ENCODE measurements around the gene PPP1R12C.

PPP1R12C gene

GRCh38 chr19:55085923-55086715 lies 31.3 kb downstream of the PPP1R12C start:
- Histone ChIP-seq H3K9me3 (ENCODE audit: insufficient read depth, low read length) (no peaks in the 10 kb centered on the region), H3K36me3 (ENCODE audit: insufficient read depth, insufficient read length, low read length) (peaks cover 21% of the 10 kb centered on the region), H3K9ac (ENCODE audit: insufficient read length, low read depth) (peak overlapping the region; percentile 15), H3K4me1 (ENCODE audit: insufficient read depth, insufficient read length) (peaks cover 20% of the 10 kb centered on the region), H3K4me3 (ENCODE audit: insufficient read length, low read depth) (peak overlapping the region; percentile 39), H3K27me3 (ENCODE audit: insufficient read depth, insufficient read length) (peaks cover 20% of the 10 kb centered on the region)
- no peak for DNase-seq (ENCODE audit: low read depth, low spot score)
- TF ChIP-seq SUZ12 (IDR thresholded peaks at IDR 0.05; ENCODE audit: extremely low read depth, insufficient read depth, insufficient read length), result no peak
- TF ChIP-seq ZNF274 (IDR thresholded peaks at IDR 0.05; ENCODE audit: low read depth, low read length), result no peak
- no peak for TF ChIP-seq YY1 (IDR thresholded peaks at IDR 0.05; ENCODE audit: insufficient read depth, insufficient read length)

- Histone ChIP-seq H3K4me3 (ENCODE audit: insufficient read length, low read depth) (no peak overlapping the region), H3K36me3 (ENCODE audit: insufficient read depth, insufficient read length, low read length) (peaks cover 10% of the 10 kb centered on the region), H3K9ac (ENCODE audit: insufficient read length, low read depth) (peak overlapping the region; percentile 32), H3K4me1 (ENCODE audit: insufficient read depth, insufficient read length) (peaks cover 18% of the 10 kb centered on the region), H3K27me3 (ENCODE audit: insufficient read depth, insufficient read length) (peaks cover 29% of the 10 kb centered on the region), H3K9me3 (ENCODE audit: insufficient read depth, low read length) (no peaks in the 10 kb centered on the region)
- DNase-seq (ENCODE audit: low read depth, low spot score), result no peak
- TF ChIP-seq ZNF274 (IDR thresholded peaks at IDR 0.05; ENCODE audit: low read depth, low read length) (no peak), SUZ12 (IDR thresholded peaks at IDR 0.05; ENCODE audit: extremely low read depth, insufficient read depth, insufficient read length) (no peak), YY1 (IDR thresholded peaks at IDR 0.05; ENCODE audit: insufficient read depth, insufficient read length) (no peak)
These were observed 33.0 kb downstream of the PPP1R12C start for GRCh38 chr19:55084416-55084815.

- TF ChIP-seq ZNF274 (IDR thresholded peaks at IDR 0.05; ENCODE audit: low read depth, low read length) (no peak), YY1 (IDR thresholded peaks at IDR 0.05; ENCODE audit: insufficient read depth, insufficient read length) (no peak), SUZ12 (IDR thresholded peaks at IDR 0.05; ENCODE audit: extremely low read depth, insufficient read depth, insufficient read length) (no peak)
- Histone ChIP-seq H3K4me3 (ENCODE audit: insufficient read length, low read depth) (no peak overlapping the region), H3K36me3 (ENCODE audit: insufficient read depth, insufficient read length, low read length) (peaks cover 6% of the 10 kb centered on the region), H3K9me3 (ENCODE audit: insufficient read depth, low read length) (no peaks in the 10 kb centered on the region), H3K9ac (ENCODE audit: insufficient read length, low read depth) (no peak overlapping the region), H3K27me3 (ENCODE audit: insufficient read depth, insufficient read length) (peaks cover 35% of the 10 kb centered on the region), H3K4me1 (ENCODE audit: insufficient read depth, insufficient read length) (peaks cover 15% of the 10 kb centered on the region)
- DNase-seq (ENCODE audit: low read depth, low spot score), result no peak
These were observed 34.2 kb downstream of the PPP1R12C start for GRCh38 chr19:55083004-55083850.

GRCh38 chr19:55082020-55082851 lies 35.2 kb downstream of the PPP1R12C start:
- peak overlapping the region; percentile 57 for H3K9ac ChIP-seq (ENCODE audit: insufficient read length, low read depth)
- H3K27me3 ChIP-seq (ENCODE audit: insufficient read depth, insufficient read length), result peaks cover 37% of the 10 kb centered on the region
- no peak for TF ChIP-seq ZNF274 (IDR thresholded peaks at IDR 0.05; ENCODE audit: low read depth, low read length)
- no peak for TF ChIP-seq SUZ12 (IDR thresholded peaks at IDR 0.05; ENCODE audit: extremely low read depth, insufficient read depth, insufficient read length)
- TF ChIP-seq YY1 (IDR thresholded peaks at IDR 0.05; ENCODE audit: insufficient read depth, insufficient read length), result no peak
- peak overlapping the region; percentile 50 for H3K4me3 ChIP-seq (ENCODE audit: insufficient read length, low read depth)
- no peaks in the 10 kb centered on the region for H3K36me3 ChIP-seq (ENCODE audit: insufficient read depth, insufficient read length, low read length)
- no peaks in the 10 kb centered on the region for H3K9me3 ChIP-seq (ENCODE audit: insufficient read depth, low read length)
- no peak for DNase-seq (ENCODE audit: low read depth, low spot score)
- peaks cover 7% of the 10 kb centered on the region for H3K4me1 ChIP-seq (ENCODE audit: insufficient read depth, insufficient read length)

- Histone ChIP-seq H3K36me3 (ENCODE audit: insufficient read depth, insufficient read length, low read length) (no peaks in the 10 kb centered on the region), H3K9me3 (ENCODE audit: insufficient read depth, low read length) (no peaks in the 10 kb centered on the region), H3K9ac (ENCODE audit: insufficient read length, low read depth) (peak overlapping the region; percentile 57), H3K4me1 (ENCODE audit: insufficient read depth, insufficient read length) (peaks cover 7% of the 10 kb centered on the region), H3K27me3 (ENCODE audit: insufficient read depth, insufficient read length) (peaks cover 42% of the 10 kb centered on the region), H3K4me3 (ENCODE audit: insufficient read length, low read depth) (peak overlapping the region; percentile 50)
- no peak for DNase-seq (ENCODE audit: low read depth, low spot score)
- TF ChIP-seq YY1 (IDR thresholded peaks at IDR 0.05; ENCODE audit: insufficient read depth, insufficient read length), result no peak
- TF ChIP-seq ZNF274 (IDR thresholded peaks at IDR 0.05; ENCODE audit: low read depth, low read length), result no peak
- no peak for TF ChIP-seq SUZ12 (IDR thresholded peaks at IDR 0.05; ENCODE audit: extremely low read depth, insufficient read depth, insufficient read length)
These were observed 35.7 kb downstream of the PPP1R12C start for GRCh38 chr19:55081770-55082019.

- Histone ChIP-seq H3K4me3 (ENCODE audit: insufficient read length, low read depth) (peak overlapping the region; percentile 68), H3K9me3 (ENCODE audit: insufficient read depth, low read length) (no peaks in the 10 kb centered on the region), H3K9ac (ENCODE audit: insufficient read length, low read depth) (peak overlapping the region; percentile 79), H3K4me1 (ENCODE audit: insufficient read depth, insufficient read length) (peaks cover 7% of the 10 kb centered on the region), H3K36me3 (ENCODE audit: insufficient read depth, insufficient read length, low read length) (no peaks in the 10 kb centered on the region), H3K27me3 (ENCODE audit: insufficient read depth, insufficient read length) (peaks cover 45% of the 10 kb centered on the region)
- no peak for DNase-seq (ENCODE audit: low read depth, low spot score)
- no peak for TF ChIP-seq SUZ12 (IDR thresholded peaks at IDR 0.05; ENCODE audit: extremely low read depth, insufficient read depth, insufficient read length)
- TF ChIP-seq ZNF274 (IDR thresholded peaks at IDR 0.05; ENCODE audit: low read depth, low read length), result no peak
- TF ChIP-seq YY1 (IDR thresholded peaks at IDR 0.05; ENCODE audit: insufficient read depth, insufficient read length), result no peak
These were observed 36.3 kb downstream of the PPP1R12C start for GRCh38 chr19:55080968-55081769.
